ENCODE data around the gene SETD7. TPM values are rescaled to one million over a fixed set of nuclear protein-coding genes. Genes with fewer than 3 reads are reported as not detected.

SETD7 gene
- polyA plus RNA-seq, 1 donor from 2014 or later = 12.0 TPM

GRCh38 chr4:139587446-139587845 is 31.4 kb upstream of the SETD7 start:
- no peaks in the 10 kb centered on the region for H3K79me2 ChIP-seq (replicated peaks; ENCODE audit: insufficient read depth, low read length)
- no peaks in the 10 kb centered on the region for H3K9me3 ChIP-seq (ENCODE audit: low read length)
- H3K36me3 ChIP-seq (ENCODE audit: insufficient read depth, low read length) = no peaks in the 10 kb centered on the region
- H4K20me1 ChIP-seq (ENCODE audit: insufficient read depth) = no peaks in the 10 kb centered on the region
- H3F3A ChIP-seq (ENCODE audit: insufficient read depth, low read length, poor library complexity, severe bottlenecking) = no peaks in the 10 kb centered on the region
- H3K9me2 ChIP-seq (ENCODE audit: insufficient read depth, low read length) = no peaks in the 10 kb centered on the region
- TF ChIP-seq MXI1 (conservative IDR thresholded peaks at IDR 0.05; ENCODE audit: poor library complexity, severe bottlenecking) (no peak), CTCF (IDR thresholded peaks at IDR 0.05; ENCODE audit: poor library complexity, severe bottlenecking) (no peak), EZH2 (IDR thresholded peaks at IDR 0.05; ENCODE audit: borderline replicate concordance, insufficient read depth, low read length, poor library complexity, severe bottlenecking) (no peak), EP300 (conservative IDR thresholded peaks at IDR 0.05; ENCODE audit: poor library complexity, severe bottlenecking) (no peak), RAD21 (conservative IDR thresholded peaks at IDR 0.05) (no peak), POLR2AphosphoS5 (IDR thresholded peaks at IDR 0.05) (no peak), SMC3 (conservative IDR thresholded peaks at IDR 0.05; ENCODE audit: poor library complexity) (no peak), REST (IDR thresholded peaks at IDR 0.05; ENCODE audit: borderline replicate concordance) (no peak), TAF1 (IDR thresholded peaks at IDR 0.05; ENCODE audit: low read depth) (no peak)
- H3K9ac ChIP-seq (ENCODE audit: low read length) = no peak overlapping the region
- no peak overlapping the region for H3K27ac ChIP-seq (ENCODE audit: low read length)
- no peaks in the 10 kb centered on the region for H3K27me3 ChIP-seq (ENCODE audit: insufficient read depth, low read depth, low read length)
- no peak overlapping the region for H3K4me3 ChIP-seq (ENCODE audit: low read length)
- H3K4me2 ChIP-seq (ENCODE audit: low read length) = no peak overlapping the region
- no peak overlapping the region for H2AFZ ChIP-seq (ENCODE audit: low read depth, low read length)

- Histone ChIP-seq H3K4me2 (ENCODE audit: low read length) (no peak overlapping the region), H3K9ac (ENCODE audit: low read length) (no peak overlapping the region), H3K9me3 (ENCODE audit: low read length) (no peaks in the 10 kb centered on the region), H3K27me3 (ENCODE audit: insufficient read depth, low read depth, low read length) (no peaks in the 10 kb centered on the region), H3K36me3 (ENCODE audit: insufficient read depth, low read length) (no peaks in the 10 kb centered on the region), H3K9me2 (ENCODE audit: insufficient read depth, low read length) (no peaks in the 10 kb centered on the region), H2AFZ (ENCODE audit: low read depth, low read length) (no peak overlapping the region), H3K4me3 (ENCODE audit: low read length) (no peak overlapping the region), H3K79me2 (replicated peaks; ENCODE audit: insufficient read depth, low read length) (no peaks in the 10 kb centered on the region), H3K27ac (ENCODE audit: low read length) (no peak overlapping the region), H4K20me1 (ENCODE audit: insufficient read depth) (no peaks in the 10 kb centered on the region), H3F3A (ENCODE audit: insufficient read depth, low read length, poor library complexity, severe bottlenecking) (no peaks in the 10 kb centered on the region)
- no peak for TF ChIP-seq POLR2AphosphoS5 (IDR thresholded peaks at IDR 0.05)
- TF ChIP-seq TAF1 (IDR thresholded peaks at IDR 0.05; ENCODE audit: low read depth) = no peak
- TF ChIP-seq MXI1 (conservative IDR thresholded peaks at IDR 0.05; ENCODE audit: poor library complexity, severe bottlenecking) = no peak
These were observed 29.5 kb upstream of the SETD7 start for GRCh38 chr4:139585473-139585872.

GRCh38 chr4:139584784-139585183 is 28.8 kb upstream of the SETD7 start:
- H3K4me2 ChIP-seq (ENCODE audit: low read length) = no peak overlapping the region
- H3F3A ChIP-seq (ENCODE audit: insufficient read depth, low read length, poor library complexity, severe bottlenecking) = no peaks in the 10 kb centered on the region
- H2AFZ ChIP-seq (ENCODE audit: low read depth, low read length) = no peak overlapping the region
- no peaks in the 10 kb centered on the region for H4K20me1 ChIP-seq (ENCODE audit: insufficient read depth)
- TF ChIP-seq TAF1 (IDR thresholded peaks at IDR 0.05; ENCODE audit: low read depth) (no peak), EP300 (conservative IDR thresholded peaks at IDR 0.05; ENCODE audit: poor library complexity, severe bottlenecking) (no peak), CTCF (IDR thresholded peaks at IDR 0.05; ENCODE audit: poor library complexity, severe bottlenecking) (no peak), MXI1 (conservative IDR thresholded peaks at IDR 0.05; ENCODE audit: poor library complexity, severe bottlenecking) (no peak), REST (IDR thresholded peaks at IDR 0.05; ENCODE audit: borderline replicate concordance) (no peak), SMC3 (conservative IDR thresholded peaks at IDR 0.05; ENCODE audit: poor library complexity) (no peak), EZH2 (IDR thresholded peaks at IDR 0.05; ENCODE audit: borderline replicate concordance, insufficient read depth, low read length, poor library complexity, severe bottlenecking) (no peak), POLR2AphosphoS5 (IDR thresholded peaks at IDR 0.05) (no peak), RAD21 (conservative IDR thresholded peaks at IDR 0.05) (no peak)
- no peak overlapping the region for H3K9ac ChIP-seq (ENCODE audit: low read length)
- no peak overlapping the region for H3K4me3 ChIP-seq (ENCODE audit: low read length)
- no peaks in the 10 kb centered on the region for H3K27me3 ChIP-seq (ENCODE audit: insufficient read depth, low read depth, low read length)
- H3K36me3 ChIP-seq (ENCODE audit: insufficient read depth, low read length) = no peaks in the 10 kb centered on the region
- no peaks in the 10 kb centered on the region for H3K9me3 ChIP-seq (ENCODE audit: low read length)
- no peaks in the 10 kb centered on the region for H3K9me2 ChIP-seq (ENCODE audit: insufficient read depth, low read length)
- no peaks in the 10 kb centered on the region for H3K79me2 ChIP-seq (replicated peaks; ENCODE audit: insufficient read depth, low read length)
- no peak overlapping the region for H3K27ac ChIP-seq (ENCODE audit: low read length)
